Neuronal stem cell (in vitro differentiated cells): ENCODE data around the gene ZNF687.

Source experiments
- DNase-seq: peaks from one replicate; pipeline ENCODE4 v3.0.0-alpha.2; 2013; ENCODE audit warnings: low spot score
- H2AFZ ChIP-seq: one replicate; pipeline ENCODE4 v1.6.1; 2013; ENCODE audit warnings: mild to moderate bottlenecking, low read length, inconsistent platforms
- H2AK5ac ChIP-seq: 2 replicates; pipeline ENCODE4 v1.6.1; 2013; ENCODE audit warnings: low read depth, mild to moderate bottlenecking, inconsistent platforms, low read length, moderate library complexity, mixed read lengths
- H2BK120ac ChIP-seq: 2 replicates; pipeline ENCODE4 v1.6.1; 2013; ENCODE audit warnings: low read depth, mild to moderate bottlenecking, inconsistent platforms, low read length, moderate library complexity, mixed read lengths
- H2BK12ac ChIP-seq: one replicate; pipeline ENCODE4 v1.6.1; 2013; ENCODE audit warnings: low read length, inconsistent platforms
- H2BK15ac ChIP-seq: 2 replicates; pipeline ENCODE4 v1.6.1; 2013; ENCODE audit warnings: mild to moderate bottlenecking, low read length, inconsistent platforms, mixed read lengths
- H2BK5ac ChIP-seq: one replicate; pipeline ENCODE4 v1.6.1; 2013; ENCODE audit warnings: inconsistent platforms, mild to moderate bottlenecking, low read length, moderate library complexity
- H3K14ac ChIP-seq: one replicate; pipeline ENCODE4 v1.6.1; 2013; ENCODE audit warnings: low read length, inconsistent platforms
- H3K18ac ChIP-seq: 2 replicates; pipeline ENCODE4 v1.6.1; 2013; ENCODE audit warnings: low read length, inconsistent platforms
- H3K23ac ChIP-seq: 2 replicates; pipeline ENCODE4 v1.6.1; 2013; ENCODE audit warnings: low read depth, mild to moderate bottlenecking, mixed read lengths, low read length, inconsistent platforms; ENCODE audit not compliant: poor library complexity
- H3K27ac ChIP-seq: replicated peaks from 3 replicates; pipeline ENCODE4 v1.5.1; 2013; ENCODE audit warnings: low read length, inconsistent platforms
- H3K27me3 ChIP-seq, 3 experiments: 2 replicates each; pipeline ENCODE4 v1.6.1; 2013; ENCODE audit warnings: low read length in 3 of 3, mild to moderate bottlenecking in 2 of 3, inconsistent platforms in 1 of 3, low read depth in 1 of 3, mixed read lengths in 1 of 3, moderate library complexity in 1 of 3; ENCODE audit not compliant: control insufficient read depth in 3 of 3, insufficient read depth in 3 of 3
- H3K36me3 ChIP-seq, 2 donors: replicated peaks in 1 of 2; 2 replicates each; pipeline ENCODE4 v1.6.1; 2013; ENCODE audit warnings: low read length in 2 of 2; ENCODE audit not compliant: control insufficient read depth in 2 of 2, insufficient read depth in 2 of 2
- H3K4ac ChIP-seq: 2 replicates; pipeline ENCODE4 v1.6.1; 2013; ENCODE audit warnings: inconsistent platforms, mild to moderate bottlenecking, low read length, moderate library complexity
- H3K4me1 ChIP-seq, 2 donors: 1 replicate in 1 of 2; 2 replicates in 1 of 2; pipeline ENCODE4 v1.6.1; 2013; ENCODE audit warnings: low read length in 2 of 2, low read depth in 1 of 2; ENCODE audit not compliant: control insufficient read depth in 2 of 2, insufficient read depth in 1 of 2
- H3K4me2 ChIP-seq: one replicate; pipeline ENCODE4 v1.6.1; 2013; ENCODE audit warnings: mild to moderate bottlenecking, low read length, inconsistent platforms; ENCODE audit not compliant: insufficient read depth, poor library complexity, severe bottlenecking
- H3K4me3 ChIP-seq, 2 donors: 2 replicates each; pipeline ENCODE4 v1.5.1; 2013; ENCODE audit warnings: low read length in 2 of 2, mild to moderate bottlenecking in 2 of 2, inconsistent platforms in 1 of 2, moderate library complexity in 1 of 2
- H3K79me1 ChIP-seq: one replicate; pipeline ENCODE4 v1.6.1; 2013; ENCODE audit warnings: low read depth, mild to moderate bottlenecking, inconsistent platforms, low read length, moderate library complexity
- H3K9ac ChIP-seq: one replicate; pipeline ENCODE4 v1.6.1; 2013; ENCODE audit warnings: mild to moderate bottlenecking, low read depth, low read length, inconsistent platforms; ENCODE audit not compliant: poor library complexity
- H3K9me3 ChIP-seq, 2 donors: replicated peaks in 1 of 2; 2 replicates each; pipeline versions ENCODE3 to v1.6.1; 2013; ENCODE audit warnings: low read length in 2 of 2, mild to moderate bottlenecking in 2 of 2, inconsistent platforms in 1 of 2, low read depth in 1 of 2, mixed read lengths in 1 of 2, moderate library complexity in 1 of 2; ENCODE audit not compliant: control insufficient read depth in 2 of 2, insufficient read depth in 1 of 2
- H4K8ac ChIP-seq: one replicate; pipeline ENCODE4 v1.6.1; 2013; ENCODE audit warnings: low read depth, mild to moderate bottlenecking, inconsistent platforms, low read length, moderate library complexity
- H4K91ac ChIP-seq: one replicate; pipeline ENCODE4 v1.6.1; 2013; ENCODE audit warnings: low read length, low read depth, mild to moderate bottlenecking, inconsistent platforms; ENCODE audit not compliant: poor library complexity
- WGBS, 2 donors: extraction: QIAGEN DNeasy Blood & Tissue Kit; methylation state at CpG; one replicate each; pipeline ENCODE4 v1.1.7; 2013; ENCODE audit warnings: missing lambda C conversion rate in 2 of 2, mixed read lengths in 1 of 2; ENCODE audit not compliant: insufficient read length in 2 of 2, insufficient replicate concordance in 1 of 2; ENCODE audit errors: extremely low coverage in 2 of 2; 5-methylcytosine and 5-hydroxymethylcytosine counted together

The ZNF687 gene

GRCh38 chr1:151286619-151287340, 4.7 kb downstream of the ZNF687 start:
- DNase-seq = no peak
- Histone ChIP-seq H2BK12ac (no peak overlapping the region), H3K18ac (no peak overlapping the region), H3K9me3 (no peaks in the 10 kb centered on the region), H3K79me1 (peaks cover 25% of the 10 kb centered on the region), H3K27ac (no peak overlapping the region), H4K8ac (peak overlapping the region; percentile 86), H3K9ac (no peak overlapping the region), H3K4ac (no peak overlapping the region), H2BK5ac (peak overlapping the region; percentile 53), H3K36me3 (peaks cover 50 to 71% of the 10 kb centered on the region in 2 donors), H2AFZ (no peak overlapping the region), H3K14ac (no peak overlapping the region), H2AK5ac (no peak overlapping the region), H3K4me1 (peaks cover 2 to 8% of the 10 kb centered on the region in 2 donors), H3K23ac (no peak overlapping the region), H3K4me3 (peak overlapping the region in 1 of 2 donors; percentile 57), H4K91ac (no peak overlapping the region), H2BK120ac (no peak overlapping the region), H2BK15ac (no peak overlapping the region), H3K4me2 (no peak overlapping the region), H3K27me3 (no peaks in the 10 kb centered on the region)
- WGBS, 2 donors = no CpG with 5 or more reads among the region's 10 CpGs

DNA sequence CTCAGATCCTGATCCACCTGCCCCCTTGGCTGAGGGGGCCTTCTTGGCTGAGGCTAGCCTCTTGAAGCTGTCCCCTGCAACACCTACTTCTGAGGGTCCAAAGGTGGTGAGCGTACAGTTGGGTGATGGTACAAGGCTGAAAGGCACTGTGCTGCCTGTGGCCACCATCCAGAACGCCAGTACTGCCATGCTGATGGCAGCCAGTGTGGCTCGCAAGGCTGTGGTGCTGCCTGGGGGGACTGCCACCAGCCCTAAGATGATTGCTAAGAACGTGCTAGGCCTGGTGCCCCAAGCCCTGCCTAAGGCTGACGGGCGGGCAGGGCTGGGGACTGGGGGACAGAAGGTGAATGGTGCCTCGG, 5.2 kb downstream of the ZNF687 start:
- H3K4ac ChIP-seq = no peak overlapping the region
- H3K9ac ChIP-seq = no peak overlapping the region
- peaks cover 2 to 8% of the 10 kb centered on the region in 2 donors for H3K4me1 ChIP-seq
- H2BK120ac ChIP-seq = no peak overlapping the region
- peak overlapping the region; percentile 53 for H2BK5ac ChIP-seq
- no CpG with 5 or more reads among the region's 7 CpGs for WGBS, 2 donors
- H3K18ac ChIP-seq = no peak overlapping the region
- H3K4me2 ChIP-seq = no peak overlapping the region
- H3K4me3 ChIP-seq = peak overlapping the region in 1 of 2 donors; percentile 57
- H2BK15ac ChIP-seq = no peak overlapping the region
- H2BK12ac ChIP-seq = peak overlapping the region; percentile 16
- H4K8ac ChIP-seq = peak overlapping the region; percentile 86
- H3K36me3 ChIP-seq = peaks cover 54 to 76% of the 10 kb centered on the region in 2 donors
- no peak overlapping the region for H2AK5ac ChIP-seq
- H3K23ac ChIP-seq = peak overlapping the region; percentile 85
- no peaks in the 10 kb centered on the region for H3K27me3 ChIP-seq
- no peak overlapping the region for H2AFZ ChIP-seq
- H3K79me1 ChIP-seq = peaks cover 25% of the 10 kb centered on the region
- H4K91ac ChIP-seq = no peak overlapping the region
- DNase-seq = no peak
- no peak overlapping the region for H3K14ac ChIP-seq
- no peaks in the 10 kb centered on the region for H3K9me3 ChIP-seq
- H3K27ac ChIP-seq = no peak overlapping the region

GRCh38 chr1:151287767-151288500, 5.8 kb downstream of the ZNF687 start:
- H4K8ac ChIP-seq = peak overlapping the region; percentile 86
- no peak overlapping the region for H2BK120ac ChIP-seq
- H3K27me3 ChIP-seq = no peaks in the 10 kb centered on the region
- H2AK5ac ChIP-seq = no peak overlapping the region
- H4K91ac ChIP-seq = no peak overlapping the region
- H3K9ac ChIP-seq = peak overlapping the region; percentile 70
- peak overlapping the region; percentile 41 for H2BK12ac ChIP-seq
- no peak overlapping the region for H3K18ac ChIP-seq
- no peak overlapping the region for H3K4me2 ChIP-seq
- no peak overlapping the region for H3K4ac ChIP-seq
- H2AFZ ChIP-seq = no peak overlapping the region
- no CpG with 5 or more reads among the region's 22 CpGs for WGBS, 2 donors
- H3K4me3 ChIP-seq = no peak overlapping the region
- H3K79me1 ChIP-seq = peaks cover 22% of the 10 kb centered on the region
- DNase-seq = no peak
- H3K14ac ChIP-seq = no peak overlapping the region
- peak overlapping the region; percentile 53 for H2BK5ac ChIP-seq
- no peak overlapping the region for H2BK15ac ChIP-seq
- H3K23ac ChIP-seq = peak overlapping the region; percentile 85
- peaks cover 2 to 8% of the 10 kb centered on the region in 2 donors for H3K4me1 ChIP-seq
- H3K27ac ChIP-seq = no peak overlapping the region
- peaks cover 61 to 83% of the 10 kb centered on the region in 2 donors for H3K36me3 ChIP-seq
- no peaks in the 10 kb centered on the region for H3K9me3 ChIP-seq

- no peak overlapping the region for H3K23ac ChIP-seq
- H3K27ac ChIP-seq = no peak overlapping the region
- no peak overlapping the region for H2BK12ac ChIP-seq
- no peaks in the 10 kb centered on the region for H3K27me3 ChIP-seq
- H2BK15ac ChIP-seq = no peak overlapping the region
- no peak for DNase-seq
- H3K4ac ChIP-seq = no peak overlapping the region
- no CpG with 5 or more reads among the region's 14 CpGs for WGBS, 2 donors
- H3K4me2 ChIP-seq = no peak overlapping the region
- no peak overlapping the region for H3K9ac ChIP-seq
- H4K8ac ChIP-seq = no peak overlapping the region
- no peak overlapping the region for H2AFZ ChIP-seq
- no peak overlapping the region for H2BK120ac ChIP-seq
- no peak overlapping the region for H3K18ac ChIP-seq
- no peaks in the 10 kb centered on the region for H3K9me3 ChIP-seq
- no peak overlapping the region for H4K91ac ChIP-seq
- H2BK5ac ChIP-seq = no peak overlapping the region
- H3K14ac ChIP-seq = no peak overlapping the region
- peaks cover 64 to 88% of the 10 kb centered on the region in 2 donors for H3K36me3 ChIP-seq
- H3K4me1 ChIP-seq = peaks cover 0 to 3% of the 10 kb centered on the region in 2 donors
- peaks cover 20% of the 10 kb centered on the region for H3K79me1 ChIP-seq
- no peak overlapping the region for H2AK5ac ChIP-seq
- no peak overlapping the region for H3K4me3 ChIP-seq
Measured at GRCh38 chr1:151288502-151288901, 6.4 kb downstream of the ZNF687 start.
